ENCODE data around the gene CEP70.

GRCh38 chr3:138578961-138579574 is 15.0 kb downstream of the CEP70 start:
- no peak for TF ChIP-seq HDGF (IDR thresholded peaks at IDR 0.05; ENCODE audit: borderline replicate concordance)
- no peak for TF ChIP-seq PKNOX1 (IDR thresholded peaks at IDR 0.05)
- no peak for TF ChIP-seq SP1 (IDR thresholded peaks at IDR 0.05)
- TF ChIP-seq FOXA1 (IDR thresholded peaks at IDR 0.05): no peak
- no peak for TF ChIP-seq FOXK2 (IDR thresholded peaks at IDR 0.05)
